Activated naive CD4-positive, alpha-beta T cell treated with anti-CD3 and anti-CD28 coated beads, Interleukin-2, amount 50 U/mL, for 72 hours (primary cell): ENCODE results near the gene KLF17. TPM values are rescaled to one million over a fixed set of nuclear protein-coding genes. Genes with fewer than 3 reads are reported as not detected.
"Not testable (repeated sequence)": the region's sequence is repeated elsewhere in the genome, so short reads cannot be mapped to it uniquely, and the experiment has no call there.

Experiments used
- ATAC-seq, 2 donors: fragments of 150-1000 bp; cut with Tn5 transposase; 2 replicates each; pipeline ENCODE4 v1.10.0; 2021; ENCODE audit warnings: mild to moderate bottlenecking in 2 of 2, moderate library complexity in 2 of 2
- DNase-seq, 2 donors: peaks; one replicate each; pipeline ENCODE4 v3.0.0; 2021 to 2022; ENCODE audit warnings: low spot score in 2 of 2
- H3K27ac Mint-ChIP-seq, 2 donors: one replicate each; pipeline ENCODE4 v1.8.0; 2022; ENCODE audit warnings: mild to moderate bottlenecking in 2 of 2, mixed read lengths in 2 of 2
- H3K36me3 Mint-ChIP-seq, 2 donors: one replicate each; pipeline ENCODE4 v1.8.0; 2022; ENCODE audit warnings: mixed read lengths in 2 of 2
- H3K9me3 Mint-ChIP-seq, 2 donors: one replicate each; pipeline ENCODE4 v1.8.0; 2022; ENCODE audit warnings: mixed read lengths in 2 of 2
- total RNA-seq, 2 donors: library from RNA; stranded (reverse); gene quantifications; one replicate each; pipeline ENCODE4 v1.2.3, GENCODE V29; 2022

Gene KLF17
- total RNA-seq, 2 donors from 2014 or later = not detected

DNA sequence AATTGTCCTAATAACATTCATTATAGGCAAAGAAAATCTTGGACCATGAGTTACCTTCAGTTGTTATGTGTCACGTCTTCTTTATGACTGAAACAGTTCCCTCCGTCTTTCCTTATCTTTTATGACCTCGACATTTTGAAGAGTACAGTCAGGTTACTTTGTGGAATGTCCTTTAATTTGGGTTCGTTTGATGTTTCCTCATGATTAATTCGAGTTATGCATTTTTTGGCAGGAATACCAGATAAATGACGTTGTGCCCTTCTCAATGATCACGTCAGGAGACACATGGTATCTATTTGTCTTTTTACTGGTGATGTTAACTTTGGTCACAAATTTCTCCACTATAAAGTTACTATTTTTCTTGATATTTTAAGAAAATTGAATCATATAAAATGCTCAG lies 17.3 kb upstream of the KLF17 start:
- Mint-ChIP-seq H3K9me3 (peaks cover 0 to 5% of the 10 kb centered on the region in 2 donors), H3K27ac (no peak overlapping the region), H3K36me3 (no peaks in the 10 kb centered on the region)
- no peak for DNase-seq
- no peak for ATAC-seq

DNA sequence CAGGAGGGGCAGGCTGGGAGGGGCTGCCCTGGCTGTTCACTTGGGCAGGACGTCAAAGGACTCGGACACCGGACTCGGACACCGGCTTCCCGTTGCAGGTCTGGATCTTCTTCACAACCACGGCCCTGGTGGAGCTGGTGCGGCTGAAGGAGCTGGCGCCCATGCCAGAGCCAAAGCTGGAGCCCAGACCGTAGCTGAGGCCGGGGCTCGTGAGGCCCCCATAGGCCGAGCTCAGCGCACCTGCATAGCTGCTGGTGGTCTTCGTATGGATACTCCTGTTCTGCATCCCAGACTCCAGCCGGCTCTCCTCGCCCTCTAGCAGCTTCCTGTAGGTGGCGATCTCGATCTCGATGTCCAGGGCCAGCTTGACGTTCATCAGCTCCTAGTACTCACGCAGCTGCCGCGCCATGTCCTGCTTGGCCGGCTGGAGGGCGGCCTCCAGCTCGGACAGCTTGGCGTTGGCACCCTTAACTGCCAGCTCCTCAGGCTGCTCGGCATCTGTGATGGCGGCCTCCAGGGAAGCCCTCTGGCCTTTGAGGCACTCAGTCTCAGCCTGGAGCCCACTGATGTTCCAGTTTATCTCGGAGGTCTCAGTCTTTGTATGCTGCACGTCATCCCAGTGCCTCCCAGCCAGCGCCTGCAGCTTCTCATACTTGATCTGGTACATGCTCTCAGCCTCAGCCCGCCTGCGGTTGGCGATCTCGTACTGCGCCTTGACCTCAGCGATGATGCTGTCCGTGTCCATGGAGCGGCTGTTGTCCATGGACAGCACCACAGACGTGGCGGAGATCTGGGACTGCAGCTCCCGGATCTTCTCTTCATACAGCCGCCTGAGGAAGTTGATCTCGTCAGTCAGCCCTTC lies 15.1 kb upstream of the KLF17 start:
- H3K9me3 Mint-ChIP-seq = no peaks in the 10 kb centered on the region
- H3K27ac Mint-ChIP-seq = no peak overlapping the region
- ATAC-seq (no peak), DNase-seq (no peak)
- no peaks in the 10 kb centered on the region for H3K36me3 Mint-ChIP-seq

DNA sequence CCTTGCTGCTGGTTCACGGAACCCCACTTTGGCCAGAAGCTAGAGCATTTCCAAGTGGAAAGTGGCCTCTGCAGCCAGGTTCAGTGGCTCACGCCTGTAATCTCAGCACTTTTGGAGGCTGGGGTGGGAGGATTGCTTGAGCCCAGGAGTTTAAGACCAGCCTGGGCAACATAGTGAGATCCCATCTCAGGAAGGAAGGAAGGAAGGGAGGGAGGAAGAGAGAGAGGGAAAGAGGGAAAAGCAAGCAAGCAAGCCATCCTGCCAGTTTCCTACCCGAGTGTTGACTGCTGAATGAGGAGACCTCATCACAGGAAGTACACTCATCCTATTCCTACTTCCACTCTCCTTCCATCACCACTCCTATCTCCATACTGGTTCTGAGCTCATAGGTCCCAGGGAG lies 12.8 kb upstream of the KLF17 start:
- ATAC-seq = no peak
- Mint-ChIP-seq H3K27ac (no peak overlapping the region), H3K9me3 (no peaks in the 10 kb centered on the region), H3K36me3 (no peaks in the 10 kb centered on the region)
- DNase-seq = no peak

DNA sequence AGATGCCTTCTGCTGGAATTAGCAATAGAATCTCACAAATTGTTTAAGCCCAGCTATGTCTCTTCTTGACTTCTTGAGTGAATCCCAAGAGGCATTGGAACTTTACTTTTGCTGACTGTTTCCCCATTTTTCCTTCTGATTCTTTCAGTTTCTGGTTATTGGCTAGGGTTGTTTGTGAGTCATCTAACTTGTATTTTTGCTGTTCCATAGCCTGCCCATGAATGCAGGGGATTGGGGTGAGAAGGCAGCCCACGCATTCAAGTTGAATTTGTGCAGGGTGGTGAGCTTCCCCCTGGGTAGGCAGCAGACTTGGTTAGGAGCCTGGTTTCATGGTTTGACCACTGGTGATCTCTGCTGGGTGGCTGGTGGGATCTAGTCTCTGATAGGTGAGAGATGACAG lies 10.4 kb upstream of the KLF17 start:
- Mint-ChIP-seq H3K36me3 (no peaks in the 10 kb centered on the region), H3K27ac (no peak overlapping the region), H3K9me3 (no peaks in the 10 kb centered on the region)
- no peak for ATAC-seq
- no peak for DNase-seq

DNA sequence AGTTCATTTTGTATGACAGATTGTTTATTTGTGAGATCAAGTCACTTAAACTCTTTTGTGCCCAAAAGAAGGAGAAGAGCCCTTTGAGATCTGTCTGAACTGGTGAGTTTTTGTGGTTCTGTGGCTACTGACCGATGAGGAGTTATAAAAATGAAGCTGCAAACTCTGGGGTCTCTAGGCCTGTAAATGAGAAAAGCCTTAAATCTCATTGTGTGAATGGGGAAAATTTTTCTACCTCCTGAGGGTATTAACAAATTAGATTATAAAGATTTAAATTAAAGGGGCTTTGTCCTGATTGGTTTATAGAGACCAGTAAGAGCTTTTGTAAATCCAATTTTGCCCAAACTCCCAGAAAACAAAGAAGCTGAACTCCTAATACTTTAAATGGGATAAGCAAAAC lies 9.7 kb upstream of the KLF17 start:
- ATAC-seq (no peak), DNase-seq (no peak)
- Mint-ChIP-seq H3K36me3 (no peaks in the 10 kb centered on the region), H3K9me3 (no peaks in the 10 kb centered on the region), H3K27ac (no peak overlapping the region)

DNA sequence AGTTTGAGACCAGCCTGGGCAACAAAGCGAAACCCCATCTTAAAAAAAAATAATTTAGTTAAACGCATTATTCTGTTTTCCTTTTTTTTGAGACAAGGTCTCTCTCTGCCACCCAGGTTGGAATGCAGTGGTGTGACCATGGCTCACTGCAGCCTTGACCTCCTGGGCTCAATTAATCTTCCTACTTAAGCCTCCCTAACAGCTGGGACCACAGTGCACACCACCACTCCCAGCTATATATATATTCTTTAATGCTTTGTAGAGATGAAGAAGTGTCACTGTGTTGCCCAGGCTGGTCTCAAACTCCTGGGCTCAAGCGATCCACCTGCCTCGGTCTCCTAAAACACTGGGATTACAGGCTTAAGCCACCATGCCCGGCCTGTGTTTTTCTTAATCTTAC lies 7.7 kb upstream of the KLF17 start:
- Mint-ChIP-seq H3K27ac (no peak overlapping the region), H3K9me3 (no peaks in the 10 kb centered on the region), H3K36me3 (no peaks in the 10 kb centered on the region)
- DNase-seq (no peak), ATAC-seq (no peak)

DNA sequence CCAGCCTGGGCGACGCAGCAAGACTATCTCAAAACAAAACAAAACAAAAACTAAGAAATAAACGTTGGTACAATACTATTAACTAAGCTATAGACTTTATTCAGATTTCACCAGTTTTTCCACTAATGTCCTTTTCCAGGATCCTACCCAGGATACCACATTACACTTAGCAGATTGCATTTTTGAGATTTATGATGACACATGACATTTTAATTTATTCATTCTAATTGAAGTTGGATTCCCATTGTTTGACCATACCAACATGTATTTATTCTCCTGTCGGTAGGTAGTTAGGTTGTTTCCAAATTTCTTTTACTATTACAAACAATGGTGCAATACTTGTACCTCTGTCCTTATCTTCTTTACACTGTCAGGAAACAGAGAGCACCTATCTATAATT lies 6.8 kb upstream of the KLF17 start:
- Mint-ChIP-seq H3K9me3 (no peaks in the 10 kb centered on the region), H3K36me3 (no peaks in the 10 kb centered on the region), H3K27ac (no peak overlapping the region)
- ATAC-seq = no peak
- DNase-seq = no peak

DNA sequence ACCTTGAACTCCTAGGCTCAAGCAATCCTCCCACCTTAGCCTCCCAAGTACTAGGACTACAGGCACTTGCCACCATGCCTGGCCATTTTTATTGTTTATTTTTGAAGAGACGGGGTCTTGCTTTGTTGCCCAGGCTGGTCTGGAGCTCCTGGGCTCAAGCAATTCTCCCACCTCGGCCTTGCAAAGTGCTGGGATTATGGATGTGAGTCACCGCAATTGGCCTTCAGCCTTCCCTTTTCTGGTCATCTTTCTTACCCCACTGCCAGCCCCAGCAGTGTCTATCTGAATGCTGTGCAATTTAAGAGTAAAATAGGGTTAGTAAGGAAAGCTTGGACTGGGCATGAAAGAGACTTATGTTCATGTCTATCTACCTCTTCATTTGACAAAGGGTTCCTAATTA lies 6.1 kb upstream of the KLF17 start:
- DNase-seq = no peak
- H3K36me3 Mint-ChIP-seq = no peaks in the 10 kb centered on the region
- no peaks in the 10 kb centered on the region for H3K9me3 Mint-ChIP-seq
- H3K27ac Mint-ChIP-seq = peak overlapping the region in 1 of 2 donors; percentile 15
- ATAC-seq = no peak

DNA sequence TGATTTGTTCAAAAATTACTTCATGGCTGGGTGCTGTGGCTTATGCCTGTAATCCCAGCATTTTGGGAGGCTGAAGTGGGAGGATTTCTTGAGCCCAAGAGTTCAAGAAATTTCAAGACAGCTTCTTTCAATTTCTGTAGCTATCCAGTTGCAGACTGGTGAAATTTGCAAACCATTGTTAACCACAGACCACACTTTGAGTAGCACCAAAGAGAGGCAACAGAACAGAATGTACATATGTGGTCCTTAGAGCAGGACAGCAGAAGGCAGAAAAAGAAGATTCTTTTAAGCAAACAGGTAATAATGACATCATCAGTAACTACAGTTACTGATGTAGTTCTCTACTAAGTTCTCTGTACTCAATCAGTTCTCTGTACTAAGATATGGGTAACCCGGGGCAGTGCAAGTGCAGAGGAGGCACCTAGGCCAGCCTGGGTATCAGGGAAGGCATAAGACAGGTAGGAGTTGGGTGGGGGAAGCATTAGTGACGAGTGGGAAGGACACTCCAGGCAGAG lies 5.5 kb upstream of the KLF17 start:
- H3K27ac Mint-ChIP-seq = no peak overlapping the region
- H3K36me3 Mint-ChIP-seq = no peaks in the 10 kb centered on the region
- ATAC-seq = no peak
- no peak for DNase-seq
- H3K9me3 Mint-ChIP-seq = no peaks in the 10 kb centered on the region

DNA sequence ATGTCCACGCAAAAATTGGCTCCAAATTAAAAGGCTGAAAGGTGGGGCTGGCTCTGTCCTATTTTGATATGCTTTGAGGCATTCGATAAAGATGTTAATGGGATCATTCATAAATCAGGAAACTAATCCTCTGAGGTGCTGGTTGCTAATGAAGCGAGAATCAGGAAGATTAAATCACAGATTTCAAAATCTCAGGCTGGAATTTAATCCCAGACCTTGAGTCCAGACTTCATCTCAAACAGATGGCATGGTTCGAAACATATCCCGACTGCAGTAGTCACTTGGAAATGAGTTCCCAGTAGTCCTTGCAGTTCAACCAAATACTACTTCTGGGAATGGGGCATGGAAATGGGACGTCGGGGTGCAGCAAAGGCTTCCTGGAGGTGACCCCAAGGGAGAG lies 4.5 kb upstream of the KLF17 start:
- DNase-seq = no peak
- no peak overlapping the region for H3K27ac Mint-ChIP-seq
- ATAC-seq = no peak
- H3K36me3 Mint-ChIP-seq = no peaks in the 10 kb centered on the region
- H3K9me3 Mint-ChIP-seq = no peaks in the 10 kb centered on the region

DNA sequence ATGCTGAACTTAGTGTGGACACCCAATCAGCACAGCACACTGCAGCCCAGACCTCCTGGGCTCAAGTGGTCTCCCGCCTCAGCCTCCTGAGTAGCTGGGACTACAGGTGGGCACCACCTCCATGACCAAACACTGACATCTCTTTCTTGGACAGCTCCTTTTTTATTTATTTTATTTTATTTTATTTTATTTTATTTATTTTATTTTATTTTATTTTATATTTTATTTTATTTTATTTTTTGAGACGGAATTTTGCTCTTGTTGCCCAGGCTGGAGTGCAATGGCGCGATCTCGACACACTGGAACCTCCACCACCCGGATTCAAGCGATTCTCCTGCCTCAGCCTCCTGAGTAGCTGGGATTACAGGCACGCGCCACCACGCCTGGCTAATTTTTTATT lies 1.3 kb upstream of the KLF17 start:
- H3K9me3 Mint-ChIP-seq, H3K36me3 Mint-ChIP-seq, DNase-seq, ATAC-seq, H3K27ac Mint-ChIP-seq: not testable (repeated sequence)

DNA sequence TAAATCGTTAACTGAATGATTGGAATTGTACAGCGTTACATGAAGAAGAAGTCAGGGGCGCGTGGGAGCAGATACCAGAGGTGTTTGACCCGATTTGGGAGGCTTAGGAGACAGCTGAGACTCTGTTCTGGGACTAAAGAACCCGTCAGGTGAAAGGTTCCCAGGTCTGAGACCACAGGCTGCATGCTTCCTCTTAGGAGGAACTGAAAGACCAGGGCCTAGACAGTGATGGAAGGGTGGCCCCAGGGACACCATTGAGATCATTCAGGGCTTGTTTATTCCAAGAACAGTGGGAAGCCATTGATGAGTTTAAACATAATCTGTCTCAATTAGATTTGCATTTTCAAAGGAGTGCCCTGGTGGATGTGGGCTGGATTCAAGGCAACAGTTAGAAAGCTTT lies 904 bp downstream of the KLF17 start:
- Mint-ChIP-seq H3K36me3 (no peaks in the 10 kb centered on the region), H3K9me3 (no peaks in the 10 kb centered on the region), H3K27ac (no peak overlapping the region)
- ATAC-seq (no peak), DNase-seq (no peak)

DNA sequence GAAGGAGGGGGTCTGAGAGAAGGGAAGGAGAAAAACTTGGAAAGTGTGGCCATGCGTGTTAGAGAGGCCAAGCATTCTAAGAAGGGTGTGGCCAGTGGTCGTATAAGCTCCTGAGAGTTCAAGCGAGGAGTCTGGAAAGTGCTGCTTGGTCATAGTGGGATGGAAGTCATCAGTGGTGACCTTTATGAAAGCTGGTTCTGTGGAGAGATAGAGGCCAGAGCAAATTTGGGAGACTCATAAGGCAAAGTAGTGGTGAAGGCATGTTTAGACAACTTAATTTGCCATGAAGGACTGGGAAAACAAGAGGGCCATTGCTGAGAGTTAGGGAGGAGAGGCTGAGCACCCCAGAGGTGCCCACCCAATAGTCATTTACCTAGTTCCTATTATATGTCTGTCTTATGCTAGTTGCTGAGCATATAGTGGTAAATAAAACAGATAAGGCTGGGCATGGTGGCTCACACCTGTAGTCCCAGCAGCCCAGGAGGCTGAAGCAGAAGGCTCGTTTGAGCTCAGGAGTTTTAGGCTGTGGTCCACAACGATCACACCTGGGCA lies 1.9 kb downstream of the KLF17 start:
- H3K36me3 Mint-ChIP-seq = no peaks in the 10 kb centered on the region
- no peak overlapping the region for H3K27ac Mint-ChIP-seq
- H3K9me3 Mint-ChIP-seq = no peaks in the 10 kb centered on the region
- DNase-seq = no peak
- ATAC-seq = no peak

DNA sequence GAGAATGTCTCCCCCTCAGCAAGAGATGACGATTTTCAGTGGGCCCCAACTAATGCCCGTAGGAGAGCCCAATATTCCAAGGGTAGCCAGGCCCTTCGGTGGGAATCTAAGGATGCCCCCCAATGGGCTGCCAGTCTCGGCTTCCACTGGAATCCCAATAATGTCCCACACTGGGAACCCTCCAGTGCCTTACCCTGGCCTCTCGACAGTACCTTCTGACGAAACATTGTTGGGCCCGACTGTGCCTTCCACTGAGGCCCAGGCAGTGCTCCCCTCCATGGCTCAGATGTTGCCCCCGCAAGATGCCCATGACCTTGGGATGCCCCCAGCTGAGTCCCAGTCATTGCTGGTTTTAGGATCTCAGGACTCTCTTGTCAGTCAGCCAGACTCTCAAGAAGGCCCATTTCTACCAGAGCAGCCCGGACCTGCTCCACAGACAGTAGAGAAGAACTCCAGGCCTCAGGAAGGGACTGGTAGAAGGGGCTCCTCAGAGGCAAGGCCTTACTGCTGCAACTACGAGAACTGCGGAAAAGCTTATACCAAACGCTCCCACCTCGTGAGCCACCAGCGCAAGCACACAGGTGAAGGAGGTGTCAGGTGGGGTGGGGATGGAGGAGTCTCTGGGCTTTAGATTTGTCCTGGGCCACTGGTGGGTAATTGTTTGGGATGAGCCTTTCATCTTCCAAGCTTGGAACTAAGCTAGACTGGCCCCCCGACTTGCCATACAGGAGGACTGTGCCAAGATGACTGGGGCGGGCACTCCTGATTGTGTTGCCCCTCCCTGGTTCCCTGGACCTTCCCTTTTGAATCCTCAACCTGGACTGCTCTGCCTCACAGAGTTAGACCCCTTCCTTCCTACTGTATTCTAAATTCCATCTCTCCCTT lies 11.2 kb downstream of the KLF17 start:
- ATAC-seq = no peak
- Mint-ChIP-seq H3K36me3 (no peaks in the 10 kb centered on the region), H3K27ac (no peak overlapping the region), H3K9me3 (no peaks in the 10 kb centered on the region)
- no peak for DNase-seq

DNA sequence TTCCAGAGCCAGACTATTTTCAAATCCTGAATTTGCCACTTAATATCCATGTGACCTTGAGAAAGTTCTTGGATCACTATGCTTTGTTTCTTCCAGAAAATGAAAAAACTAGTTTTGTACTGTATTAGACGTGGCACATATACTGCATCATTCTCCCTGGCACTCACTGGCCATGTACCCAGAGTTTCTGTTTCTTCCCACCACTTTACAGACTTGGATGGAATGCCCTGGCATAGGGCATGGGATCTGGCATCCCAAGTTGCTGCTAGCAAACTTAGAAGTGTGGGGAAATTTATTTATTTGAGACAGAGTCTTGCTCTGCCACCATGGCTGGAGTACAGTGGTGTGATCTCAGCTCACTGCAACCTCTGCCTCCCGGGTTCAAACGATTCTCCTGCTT lies 12.8 kb downstream of the KLF17 start:
- H3K36me3 Mint-ChIP-seq = no peaks in the 10 kb centered on the region
- H3K9me3 Mint-ChIP-seq = no peaks in the 10 kb centered on the region
- H3K27ac Mint-ChIP-seq = no peak overlapping the region
- no peak for ATAC-seq
- no peak for DNase-seq

DNA sequence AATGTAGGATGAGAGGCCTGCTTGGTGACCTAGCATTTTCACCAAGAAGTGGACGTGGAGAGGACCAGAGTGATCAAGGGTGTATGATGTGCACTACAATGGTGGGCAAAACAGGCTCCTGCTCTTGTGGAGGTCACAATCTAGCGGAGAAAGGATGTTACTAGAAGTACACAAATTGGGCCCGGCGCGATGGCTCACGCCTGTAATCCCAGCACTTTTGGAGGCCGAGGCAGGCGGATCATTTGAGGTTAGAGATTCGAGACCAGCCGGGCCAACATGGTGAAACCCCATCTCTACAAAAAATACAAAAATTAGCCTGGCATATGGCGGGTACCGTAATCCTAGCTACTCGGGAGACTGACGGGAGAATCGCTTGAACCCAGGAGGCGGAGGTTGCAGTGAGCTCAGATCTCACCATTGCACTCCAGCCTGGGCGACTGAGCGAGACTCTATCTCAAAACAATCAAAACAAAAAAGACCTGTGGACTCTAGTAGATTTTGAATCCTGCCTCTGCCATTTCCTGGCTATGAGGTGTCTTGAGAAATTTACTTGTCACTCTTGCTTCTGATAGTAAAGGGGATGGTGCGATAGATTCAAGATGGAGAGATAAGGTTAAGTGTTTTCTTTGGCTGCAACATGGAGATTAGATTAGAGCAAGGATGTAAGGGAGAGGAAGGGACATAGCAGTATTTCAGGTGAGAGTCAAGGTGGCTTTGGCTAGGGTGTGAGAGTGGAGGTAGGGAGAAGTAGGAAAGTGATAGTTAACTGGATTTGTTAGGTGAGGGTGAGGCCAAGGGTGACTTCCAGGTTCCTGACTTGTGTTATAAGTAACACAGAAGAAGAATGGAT lies 15.7 kb downstream of the KLF17 start:
- Mint-ChIP-seq H3K27ac (peak overlapping the region in 1 of 2 donors; percentile 2), H3K36me3 (no peaks in the 10 kb centered on the region), H3K9me3 (no peaks in the 10 kb centered on the region)
- no peak for DNase-seq
- no peak for ATAC-seq
